Uterus (tissue), 2 donors: ENCODE data around the gene AUTS2.

Experiments
- POLR2A ChIP-seq, 2 donors: fragments of 450-650 bp; IDR thresholded peaks; one replicate each; pipeline ENCODE4 v1.6.1; 2016; ENCODE audit warnings: antibody characterized with exemption in 2 of 2, mild to moderate bottlenecking in 1 of 2, moderate library complexity in 1 of 2
- TF ChIP-seq, protein P1 (sequence below), 4 experiments: fragments of 200-600 bp in 2 of 4; fragments of 450-650 bp in 2 of 4; sonication (generic) in 2 of 4; IDR thresholded peaks; one replicate each; pipeline ENCODE4 v1.5.1; 2016 to 2019; ENCODE audit warnings: antibody characterized with exemption in 4 of 4, mild to moderate bottlenecking in 2 of 4, moderate library complexity in 1 of 4

DNA sequence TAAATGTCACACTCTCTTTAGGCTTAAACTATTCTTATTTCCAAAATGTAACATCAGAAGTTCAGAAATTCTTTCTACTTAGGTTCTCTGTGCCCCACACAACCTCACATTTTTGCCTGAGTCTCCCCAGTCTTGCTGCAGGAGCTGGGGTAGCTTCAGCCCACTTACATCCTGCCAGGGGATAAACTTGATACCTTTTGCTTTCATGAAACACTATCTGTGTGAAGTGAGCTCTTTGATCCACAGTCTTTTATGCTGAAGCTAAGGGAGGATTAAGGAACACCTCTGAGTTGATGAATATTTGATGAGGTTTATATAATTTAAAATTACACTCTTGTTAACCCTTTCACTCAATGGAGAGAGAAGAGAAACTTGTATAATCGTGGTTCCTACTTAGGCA is 341.0 kb downstream of the AUTS2 start:
- TF ChIP-seq, protein P1, sequence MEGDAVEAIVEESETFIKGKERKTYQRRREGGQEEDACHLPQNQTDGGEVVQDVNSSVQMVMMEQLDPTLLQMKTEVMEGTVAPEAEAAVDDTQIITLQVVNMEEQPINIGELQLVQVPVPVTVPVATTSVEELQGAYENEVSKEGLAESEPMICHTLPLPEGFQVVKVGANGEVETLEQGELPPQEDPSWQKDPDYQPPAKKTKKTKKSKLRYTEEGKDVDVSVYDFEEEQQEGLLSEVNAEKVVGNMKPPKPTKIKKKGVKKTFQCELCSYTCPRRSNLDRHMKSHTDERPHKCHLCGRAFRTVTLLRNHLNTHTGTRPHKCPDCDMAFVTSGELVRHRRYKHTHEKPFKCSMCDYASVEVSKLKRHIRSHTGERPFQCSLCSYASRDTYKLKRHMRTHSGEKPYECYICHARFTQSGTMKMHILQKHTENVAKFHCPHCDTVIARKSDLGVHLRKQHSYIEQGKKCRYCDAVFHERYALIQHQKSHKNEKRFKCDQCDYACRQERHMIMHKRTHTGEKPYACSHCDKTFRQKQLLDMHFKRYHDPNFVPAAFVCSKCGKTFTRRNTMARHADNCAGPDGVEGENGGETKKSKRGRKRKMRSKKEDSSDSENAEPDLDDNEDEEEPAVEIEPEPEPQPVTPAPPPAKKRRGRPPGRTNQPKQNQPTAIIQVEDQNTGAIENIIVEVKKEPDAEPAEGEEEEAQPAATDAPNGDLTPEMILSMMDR (IDR thresholded peaks at IDR 0.05) = no peak
- TF ChIP-seq POLR2A (IDR thresholded peaks at IDR 0.05) = no peak
